Right lobe of liver (tissue), 6 donors: ENCODE data around the gene SV2C. TPM values are rescaled to one million over a fixed set of nuclear protein-coding genes. Genes with fewer than 3 reads are reported as not detected.

Experiments used
- ATAC-seq, 4 donors: fragments of 200-7000 bp; cut with Tn5 transposase; one replicate each; pipeline ENCODE4 v1.9.1; 2020; ENCODE audit warnings: mild to moderate bottlenecking in 4 of 4, moderate library complexity in 4 of 4
- DNase-seq, 3 donors: peaks; one replicate each; pipeline ENCODE4 v3.0.0-alpha.2; 2020
- H3K27ac ChIP-seq, 3 donors: fragments of 200-600 bp; one replicate each; pipeline ENCODE4 v1.8.0; 2022
- H3K27me3 ChIP-seq, 2 donors: fragments of 200-600 bp; one replicate each; pipeline ENCODE4 v1.8.0; 2022
- H3K36me3 ChIP-seq, 4 donors: fragments of 200-600 bp; sonication (generic) in 1 of 4; one replicate each; pipeline versions ENCODE4 v1.5.1 to v1.8.0; 2017 to 2022; ENCODE audit warnings: control low read depth in 1 of 4
- H3K4me1 ChIP-seq, 4 donors: fragments of 200-600 bp; sonication (generic) in 1 of 4; one replicate each; pipeline versions ENCODE4 v1.5.1 to v1.8.0; 2017 to 2022; ENCODE audit warnings: control low read depth in 1 of 4
- H3K4me3 ChIP-seq, 3 donors: fragments of 200-600 bp; one replicate each; pipeline ENCODE4 v1.8.0; 2022
- H3K9me3 ChIP-seq, 4 donors: fragments of 200-600 bp; sonication (generic) in 1 of 4; one replicate each; pipeline versions ENCODE4 v1.5.1 to v1.8.0; 2017 to 2022; ENCODE audit warnings: control low read depth in 1 of 4
- POLR2A ChIP-seq: fragments of 450-650 bp; IDR thresholded peaks from one replicate; pipeline ENCODE4 v1.6.1; 2017; ENCODE audit warnings: antibody characterized with exemption, mild to moderate bottlenecking
- WGBS: methylation state at CpG from one replicate; pipeline ENCODE4 v1.1.6; 2018; ENCODE audit warnings: low coverage, low lambda C conversion rate; ENCODE audit not compliant: insufficient coverage; ENCODE audit errors: missing lambda C conversion rate; 5-methylcytosine and 5-hydroxymethylcytosine counted together
- intact Hi-C, 2 donors: fragments of 100-400 bp; cut with DNase I; formaldehyde crosslinking; loops; one replicate each; pipeline versions ENCODE4 v1.11.2 to v1.14.1; 2022
- total RNA-seq, 6 experiments: library from RNA; depleted of rRNA in 2 of 6; stranded (reverse); fragments of >200 nt in 2 of 6; fragmentation: NEBNext Ultra II Directional in 3 of 6; extraction: Animal tissue kit (Norgen Biotek cat#: 25700) in 3 of 6; gene quantifications; one replicate each; pipeline versions ENCODE4 v1.1.0 to v1.2.4, GENCODE V29; 2016 to 2023
- TF ChIP-seq, protein P1 (sequence below), 4 donors: fragments of 200-600 bp in 3 of 4; fragments of 450-650 bp in 1 of 4; IDR thresholded peaks; one replicate each; pipeline versions ENCODE4 v1.5.1 to v1.8.0; 2016 to 2022; ENCODE audit warnings: antibody characterized with exemption in 4 of 4, mild to moderate bottlenecking in 2 of 4
- donor health status: DM: no; HTN: yes; CAD: no.
- donor health status: DM: no; HTN: no; CAD: no.
- donor health status: DM: no; HTN: no; CAD: no.
- donor health status: DM: no; HTN: yes; CAD: no.
- donor health status: DM: no; HTN: yes; CAD: no.

Gene SV2C
- total RNA-seq, 6 experiments from 2014 or later: under 0.01 to 0.05 (median 0.01) TPM; not detected in 2

DNA sequence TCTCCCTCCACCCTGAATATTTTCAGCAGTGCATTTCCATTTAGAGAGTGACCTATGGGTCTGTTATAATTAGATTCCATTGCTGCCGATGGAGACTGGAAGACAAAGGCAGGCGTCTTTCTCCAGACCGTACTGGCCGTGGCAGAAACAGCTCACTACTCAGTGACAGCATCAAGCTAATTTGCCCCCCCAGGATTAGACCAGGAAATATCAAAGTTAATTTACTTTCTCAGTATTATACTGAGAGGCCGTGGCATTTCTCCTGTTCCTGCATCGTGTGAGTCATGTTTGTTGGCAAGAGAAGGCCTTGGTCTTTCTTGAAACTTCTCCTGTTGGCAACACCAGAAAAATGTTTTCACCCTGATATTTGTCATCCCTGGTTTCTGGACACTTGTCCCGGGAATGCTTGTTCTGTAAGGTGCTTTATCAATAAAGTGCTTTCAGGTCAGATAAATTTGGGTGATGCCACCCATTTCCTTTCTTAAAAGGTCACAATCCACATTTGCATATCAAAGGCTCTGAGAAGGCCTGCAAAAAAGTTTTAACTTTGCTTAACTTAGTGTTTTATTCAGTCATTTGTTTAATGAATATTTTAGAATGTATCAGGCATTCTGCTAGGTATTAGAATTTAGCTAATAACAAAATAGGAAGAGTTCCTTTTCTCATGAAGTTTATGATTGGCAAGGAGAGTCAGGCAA, 28.4 kb downstream of the SV2C start:
- Histone ChIP-seq H3K36me3 (no peaks in the 10 kb centered on the region), H3K27ac (no peak overlapping the region), H3K4me1 (no peaks in the 10 kb centered on the region), H3K4me3 (no peak overlapping the region), H3K27me3 (no peaks in the 10 kb centered on the region), H3K9me3 (no peaks in the 10 kb centered on the region)
- TF ChIP-seq, protein P1, sequence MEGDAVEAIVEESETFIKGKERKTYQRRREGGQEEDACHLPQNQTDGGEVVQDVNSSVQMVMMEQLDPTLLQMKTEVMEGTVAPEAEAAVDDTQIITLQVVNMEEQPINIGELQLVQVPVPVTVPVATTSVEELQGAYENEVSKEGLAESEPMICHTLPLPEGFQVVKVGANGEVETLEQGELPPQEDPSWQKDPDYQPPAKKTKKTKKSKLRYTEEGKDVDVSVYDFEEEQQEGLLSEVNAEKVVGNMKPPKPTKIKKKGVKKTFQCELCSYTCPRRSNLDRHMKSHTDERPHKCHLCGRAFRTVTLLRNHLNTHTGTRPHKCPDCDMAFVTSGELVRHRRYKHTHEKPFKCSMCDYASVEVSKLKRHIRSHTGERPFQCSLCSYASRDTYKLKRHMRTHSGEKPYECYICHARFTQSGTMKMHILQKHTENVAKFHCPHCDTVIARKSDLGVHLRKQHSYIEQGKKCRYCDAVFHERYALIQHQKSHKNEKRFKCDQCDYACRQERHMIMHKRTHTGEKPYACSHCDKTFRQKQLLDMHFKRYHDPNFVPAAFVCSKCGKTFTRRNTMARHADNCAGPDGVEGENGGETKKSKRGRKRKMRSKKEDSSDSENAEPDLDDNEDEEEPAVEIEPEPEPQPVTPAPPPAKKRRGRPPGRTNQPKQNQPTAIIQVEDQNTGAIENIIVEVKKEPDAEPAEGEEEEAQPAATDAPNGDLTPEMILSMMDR (IDR thresholded peaks at IDR 0.05): no peak
- TF ChIP-seq POLR2A: no peak
- DNase-seq: no peak
- 54% methylated on average over 5 of the region's 7 CpGs for WGBS
- ATAC-seq: no peak
- intact Hi-C loops: no loop called here

DNA sequence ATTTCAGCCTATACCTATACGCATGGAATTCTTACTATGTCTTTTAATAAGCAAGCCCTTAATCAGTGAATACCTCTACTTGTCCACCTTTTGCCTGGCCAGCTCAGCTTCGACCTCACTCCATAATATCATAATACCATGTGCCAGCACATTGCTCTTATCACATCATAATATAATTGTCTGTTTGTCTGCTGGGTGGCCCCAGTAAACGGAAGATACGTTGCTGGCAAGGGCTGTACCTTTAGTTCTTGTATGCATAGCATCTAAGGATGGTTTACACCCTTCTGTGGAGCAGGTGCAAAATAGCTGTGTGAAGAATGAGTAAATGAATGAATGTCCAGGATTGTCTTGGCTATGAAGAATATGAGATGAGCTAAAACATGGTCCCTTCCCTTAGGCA, 29.9 kb downstream of the SV2C start:
- Histone ChIP-seq H3K27ac (no peak overlapping the region), H3K4me3 (no peak overlapping the region), H3K9me3 (no peaks in the 10 kb centered on the region), H3K4me1 (no peaks in the 10 kb centered on the region), H3K36me3 (no peaks in the 10 kb centered on the region), H3K27me3 (no peaks in the 10 kb centered on the region)
- WGBS: 66% methylated on average over 4 of the region's 4 CpGs
- no peak for DNase-seq
- intact Hi-C loops: no loop called here
- no peak for ATAC-seq
- TF ChIP-seq POLR2A: no peak
- TF ChIP-seq, protein P1 (IDR thresholded peaks at IDR 0.05): no peak

- Histone ChIP-seq H3K27ac (no peak overlapping the region), H3K9me3 (no peaks in the 10 kb centered on the region), H3K27me3 (no peaks in the 10 kb centered on the region), H3K4me1 (no peaks in the 10 kb centered on the region), H3K4me3 (no peak overlapping the region), H3K36me3 (no peaks in the 10 kb centered on the region)
- TF ChIP-seq, protein P1 (IDR thresholded peaks at IDR 0.05): no peak
- TF ChIP-seq POLR2A: no peak
- ATAC-seq (peak; percentile 30 to 57 (median 44)), DNase-seq (no peak)
- 19% methylated on average over 4 of the region's 5 CpGs for WGBS
- intact Hi-C loops: no loop called here
Measured at GRCh38 chr5:76114179-76114851, 31.1 kb downstream of the SV2C start.

- TF ChIP-seq, protein P1 (IDR thresholded peaks at IDR 0.05): no peak
- TF ChIP-seq POLR2A: no peak
- ATAC-seq (no peak), DNase-seq (no peak)
- Histone ChIP-seq H3K9me3 (no peaks in the 10 kb centered on the region), H3K4me1 (no peaks in the 10 kb centered on the region), H3K36me3 (no peaks in the 10 kb centered on the region), H3K27ac (no peak overlapping the region), H3K4me3 (no peak overlapping the region), H3K27me3 (no peaks in the 10 kb centered on the region)
- intact Hi-C loops: no loop called here
Measured at GRCh38 chr5:76125346-76125745, 42.2 kb downstream of the SV2C start.
